Muscle of arm (tissue), 12 donors: Measurements from ENCODE around the gene GADD45GIP1. TPM values are rescaled to one million over a fixed set of nuclear protein-coding genes. Genes with fewer than 3 reads are reported as not detected.

Experiments used
- DNase-seq: peaks from one replicate; pipeline ENCODE4 v3.0.0-alpha.2; 2013
- polyA plus RNA-seq, 12 donors: library from polyadenylated mRNA; unstranded; fragments of 120-200 nt; gene quantifications; one replicate each; pipeline ENCODE4 v1.2.1, GENCODE V29; 2013; ENCODE audit not compliant: insufficient read length in 12 of 12

The GADD45GIP1 gene
- polyA plus RNA-seq, 12 donors: 31.9 to 47.7 (median 36.5) TPM; not detected in 1

- DNase-seq: peak; percentile 29
These were observed 43.0 kb downstream of the GADD45GIP1 start for GRCh38 chr19:12913851-12914690.

- peak; percentile 77 for DNase-seq
These were observed 43.9 kb downstream of the GADD45GIP1 start for GRCh38 chr19:12913011-12913561.

DNA sequence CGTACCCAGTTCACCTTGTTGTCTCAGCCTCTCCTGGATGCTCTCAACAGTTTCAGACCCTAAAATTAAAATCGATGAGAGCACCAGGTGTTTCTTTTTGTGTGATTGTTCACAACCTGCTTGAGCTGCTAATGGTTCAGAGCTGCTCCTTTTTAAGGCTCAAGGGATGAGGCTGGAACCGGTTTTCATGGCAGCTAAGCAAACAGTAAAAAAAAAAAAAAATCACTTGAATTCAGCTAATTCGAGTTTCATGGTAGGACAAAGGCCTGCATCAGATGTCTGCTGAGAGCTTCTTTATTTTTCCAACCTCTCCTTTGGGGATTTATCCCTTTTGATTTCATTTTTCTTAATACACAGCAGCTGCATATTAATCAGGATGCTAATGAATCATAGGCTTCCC, 44.5 kb downstream of the GADD45GIP1 start:
- no peak for DNase-seq

GRCh38 chr19:12907166-12907565, 49.9 kb downstream of the GADD45GIP1 start:
- no peak for DNase-seq

Other genes with a start within 250 kb of the GADD45GIP1 start
- 10 to 100 TPM in 11 of 12 donors, not detected in 1; 37.4 to 93.0 (median 51.3) TPM for gene TNPO2, start 233.3 kb downstream of the GADD45GIP1 start, polyA plus RNA-seq
- gene TRIR, start 222.5 kb downstream of the GADD45GIP1 start, polyA plus RNA-seq: 100 to 1,000 TPM in 11 of 12 donors, not detected in 1; 130 to 438 (median 158) TPM
- 10 to 100 TPM in 11 of 12 donors, not detected in 1; 36.1 to 51.0 (median 40.6) TPM for gene GET3, start 219.7 kb downstream of the GADD45GIP1 start, polyA plus RNA-seq
- under 1 TPM in 4 of 12 donors, not detected in 8; 0.08 to 0.14 (median 0.11) TPM for gene BEST2, start 205.4 kb downstream of the GADD45GIP1 start, polyA plus RNA-seq
- gene HOOK2, start 181.7 kb downstream of the GADD45GIP1 start, polyA plus RNA-seq: 10 to 100 TPM in 11 of 12 donors, not detected in 1; 12.4 to 78.3 (median 24.2) TPM
- gene JUNB, start 165.7 kb downstream of the GADD45GIP1 start, polyA plus RNA-seq: 100 to 1,000 TPM in 2 of 12 donors, 10 to 100 TPM in 9, not detected in 1; 18.0 to 187 (median 38.3) TPM
- gene PRDX2, start 155.4 kb downstream of the GADD45GIP1 start, polyA plus RNA-seq: 100 to 1,000 TPM in 11 of 12 donors, not detected in 1; 124 to 185 (median 148) TPM
- gene THSD8, start 155.2 kb downstream of the GADD45GIP1 start, polyA plus RNA-seq: 1 to 10 TPM in 10 of 12 donors, not detected in 2; 1.4 to 7.1 (median 4.2) TPM
- 10 to 100 TPM in 10 of 12 donors, not detected in 2; 13.3 to 25.6 (median 17.6) TPM for gene RNASEH2A, start 150.6 kb downstream of the GADD45GIP1 start, polyA plus RNA-seq
- under 1 TPM in 1 of 12 donors, not detected in 11; 0.16 TPM for gene RTBDN, start 122.6 kb downstream of the GADD45GIP1 start, polyA plus RNA-seq
- gene MAST1, start 118.7 kb downstream of the GADD45GIP1 start, polyA plus RNA-seq: 10 to 100 TPM in 1 of 12 donors, under 1 TPM in 10, not detected in 1; 0.16 to 12.0 (median 0.62) TPM
- 10 to 100 TPM in 4 of 12 donors, 1 to 10 TPM in 7, not detected in 1; 6.4 to 18.1 (median 8.6) TPM for gene DNASE2, start 75.8 kb downstream of the GADD45GIP1 start, polyA plus RNA-seq
- gene KLF1, start 70.0 kb downstream of the GADD45GIP1 start, polyA plus RNA-seq: 1 to 10 TPM in 1 of 12 donors, under 1 TPM in 9, not detected in 2; 0.15 to 2.8 (median 0.43) TPM
- 10 to 100 TPM in 11 of 12 donors, not detected in 1; 15.0 to 33.8 (median 25.4) TPM for gene GCDH, start 66.1 kb downstream of the GADD45GIP1 start, polyA plus RNA-seq
- gene SYCE2, start 37.9 kb downstream of the GADD45GIP1 start, polyA plus RNA-seq: 1 to 10 TPM in 10 of 12 donors, not detected in 2; 2.1 to 4.5 (median 3.2) TPM
- 10 to 100 TPM in 11 of 12 donors, not detected in 1; 25.7 to 45.4 (median 34.4) TPM for gene FARSA, start 23.5 kb downstream of the GADD45GIP1 start, polyA plus RNA-seq
- 100 to 1,000 TPM; 312 to 584 (median 398) TPM for gene CALR, start 18.6 kb downstream of the GADD45GIP1 start, polyA plus RNA-seq
- 100 to 1,000 TPM in 9 of 12 donors, 10 to 100 TPM in 3; 80.3 to 659 (median 114) TPM for gene RAD23A, start 11.4 kb downstream of the GADD45GIP1 start, polyA plus RNA-seq
- gene DAND5, start 12.4 kb upstream of the GADD45GIP1 start, polyA plus RNA-seq: under 1 TPM in 6 of 12 donors, not detected in 6; 0.12 to 0.23 (median 0.16) TPM
- gene NFIX, start 38.3 kb upstream of the GADD45GIP1 start, polyA plus RNA-seq: 100 to 1,000 TPM in 8 of 12 donors, 10 to 100 TPM in 4; 73.2 to 280 (median 105) TPM
- gene LYL1, start 145.6 kb upstream of the GADD45GIP1 start, polyA plus RNA-seq: 1 to 10 TPM in 11 of 12 donors, not detected in 1; 2.5 to 10.0 (median 3.6) TPM
- 10 to 100 TPM in 11 of 12 donors, not detected in 1; 21.0 to 41.7 (median 23.9) TPM for gene TRMT1, start 159.5 kb upstream of the GADD45GIP1 start, polyA plus RNA-seq
- 10 to 100 TPM in 11 of 12 donors, not detected in 1; 11.7 to 37.6 (median 16.0) TPM for gene NACC1, start 161.0 kb upstream of the GADD45GIP1 start, polyA plus RNA-seq
- 10 to 100 TPM in 11 of 12 donors, not detected in 1; 26.2 to 59.3 (median 31.5) TPM for gene STX10, start 193.2 kb upstream of the GADD45GIP1 start, polyA plus RNA-seq
- 100 to 1,000 TPM in 3 of 12 donors, 10 to 100 TPM in 8, not detected in 1; 36.9 to 203 (median 55.6) TPM for gene IER2, start 193.2 kb upstream of the GADD45GIP1 start, polyA plus RNA-seq